Stimulated activated CD8-positive, alpha-beta memory T cell treated with anti-CD3 and anti-CD28 coated beads, Interleukin-12 subunit alpha, Interleukin-12 subunit beta, amount 100 ng/mL, for 1 hour (primary cell): ENCODE data around the gene ARHGAP4.

Experiments
- DNase-seq: peaks from one replicate; pipeline ENCODE4 v3.0.0-alpha.2; 2020; ENCODE audit warnings: low read depth

ARHGAP4 gene

GRCh38 chrX:153880440-153880815 is 45.6 kb downstream of the ARHGAP4 start:
- no peak for DNase-seq

GRCh38 chrX:153879741-153880439 is 46.2 kb downstream of the ARHGAP4 start:
- no peak for DNase-seq

DNA sequence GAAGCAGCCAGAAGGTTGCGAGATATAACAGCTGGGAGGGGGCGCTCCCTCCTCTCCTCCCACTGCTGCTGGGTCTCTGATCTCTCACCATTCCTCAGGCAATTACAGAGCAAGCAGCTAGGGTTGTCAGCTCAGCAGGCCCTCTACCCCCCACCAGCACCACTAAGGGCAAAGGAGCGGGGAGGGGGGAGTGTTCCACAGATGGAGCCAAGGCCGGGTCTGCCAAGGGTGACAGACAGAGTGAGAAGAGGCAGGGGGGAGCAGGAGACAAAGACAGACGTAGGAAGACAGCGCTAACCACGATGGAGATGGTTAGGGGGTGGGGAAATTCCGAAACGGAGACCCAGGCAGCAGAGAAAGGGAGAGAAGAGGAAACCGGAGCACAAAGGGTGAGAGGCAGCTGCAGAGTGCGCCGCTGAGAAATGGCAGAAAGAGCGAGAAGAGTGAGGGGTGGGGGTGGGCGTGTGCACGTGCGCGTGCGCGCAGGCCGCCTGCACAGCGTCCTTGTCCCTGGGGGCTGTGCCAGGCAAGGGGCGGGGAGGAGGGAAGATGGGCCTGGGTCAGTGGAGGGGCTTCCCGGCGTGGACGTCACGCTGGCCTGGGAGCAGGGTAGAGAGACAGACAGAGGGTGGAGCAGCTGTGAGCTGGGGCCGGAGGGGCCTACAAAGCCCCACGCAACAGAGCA is 47.0 kb downstream of the ARHGAP4 start:
- no peak for DNase-seq

GRCh38 chrX:153878345-153878744 is 47.7 kb downstream of the ARHGAP4 start:
- DNase-seq = no peak

DNA sequence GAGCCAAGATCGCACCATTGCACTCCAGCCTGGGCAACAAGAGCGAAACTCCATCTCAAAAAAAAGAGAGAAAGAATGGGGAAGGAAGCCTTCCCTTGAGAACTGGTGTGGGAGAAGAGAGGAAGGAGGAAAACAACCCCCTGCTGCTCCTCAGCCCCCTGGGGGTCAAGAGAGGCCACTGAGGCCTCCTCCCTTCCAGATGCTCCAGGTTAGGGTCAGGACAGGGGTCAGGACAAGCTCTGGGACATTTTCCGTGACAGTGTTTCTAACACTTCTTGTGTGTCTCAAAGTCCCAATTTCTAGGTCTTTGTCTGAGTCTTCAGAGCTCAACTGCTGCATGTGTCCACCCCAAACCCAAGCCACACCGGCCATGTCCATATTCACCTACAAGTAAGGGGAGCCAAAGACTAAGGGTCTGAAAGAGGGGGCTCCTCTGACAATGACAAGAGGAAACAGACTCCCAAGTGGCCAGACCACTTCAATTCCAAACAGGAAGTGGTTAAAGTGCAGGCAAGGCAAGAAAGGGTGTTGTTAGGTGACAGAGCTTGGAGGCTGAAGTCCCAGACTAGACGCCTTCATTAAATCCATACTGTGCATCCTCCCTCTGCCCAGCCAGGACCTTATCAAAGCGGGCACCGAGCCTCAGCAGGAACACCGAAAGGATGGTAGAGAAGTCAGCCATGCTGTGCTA is 48.3 kb downstream of the ARHGAP4 start:
- no peak for DNase-seq

GRCh38 chrX:153876112-153876491 is 50.0 kb downstream of the ARHGAP4 start:
- no peak for DNase-seq

GRCh38 chrX:153875391-153876111 is 50.5 kb downstream of the ARHGAP4 start:
- DNase-seq = peak; percentile 41

GRCh38 chrX:153874366-153875125 is 51.5 kb downstream of the ARHGAP4 start:
- DNase-seq = no peak

DNA sequence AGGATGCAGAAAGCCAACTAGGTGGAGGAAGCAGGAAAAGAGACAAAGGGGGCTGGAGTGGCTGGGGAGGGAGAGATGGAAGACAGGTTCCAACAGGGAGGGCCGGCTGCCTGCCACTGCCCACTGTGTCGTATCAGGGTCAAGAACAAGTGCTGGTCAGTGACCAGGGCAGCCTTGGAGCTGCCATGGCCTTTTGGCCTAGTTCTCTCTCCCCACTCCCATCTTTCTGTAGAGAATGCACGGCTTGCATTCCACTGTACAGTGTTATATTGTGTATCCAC is 52.0 kb downstream of the ARHGAP4 start:
- no peak for DNase-seq

- DNase-seq = no peak
Measured at GRCh38 chrX:153873282-153874084, 52.6 kb downstream of the ARHGAP4 start.

DNA sequence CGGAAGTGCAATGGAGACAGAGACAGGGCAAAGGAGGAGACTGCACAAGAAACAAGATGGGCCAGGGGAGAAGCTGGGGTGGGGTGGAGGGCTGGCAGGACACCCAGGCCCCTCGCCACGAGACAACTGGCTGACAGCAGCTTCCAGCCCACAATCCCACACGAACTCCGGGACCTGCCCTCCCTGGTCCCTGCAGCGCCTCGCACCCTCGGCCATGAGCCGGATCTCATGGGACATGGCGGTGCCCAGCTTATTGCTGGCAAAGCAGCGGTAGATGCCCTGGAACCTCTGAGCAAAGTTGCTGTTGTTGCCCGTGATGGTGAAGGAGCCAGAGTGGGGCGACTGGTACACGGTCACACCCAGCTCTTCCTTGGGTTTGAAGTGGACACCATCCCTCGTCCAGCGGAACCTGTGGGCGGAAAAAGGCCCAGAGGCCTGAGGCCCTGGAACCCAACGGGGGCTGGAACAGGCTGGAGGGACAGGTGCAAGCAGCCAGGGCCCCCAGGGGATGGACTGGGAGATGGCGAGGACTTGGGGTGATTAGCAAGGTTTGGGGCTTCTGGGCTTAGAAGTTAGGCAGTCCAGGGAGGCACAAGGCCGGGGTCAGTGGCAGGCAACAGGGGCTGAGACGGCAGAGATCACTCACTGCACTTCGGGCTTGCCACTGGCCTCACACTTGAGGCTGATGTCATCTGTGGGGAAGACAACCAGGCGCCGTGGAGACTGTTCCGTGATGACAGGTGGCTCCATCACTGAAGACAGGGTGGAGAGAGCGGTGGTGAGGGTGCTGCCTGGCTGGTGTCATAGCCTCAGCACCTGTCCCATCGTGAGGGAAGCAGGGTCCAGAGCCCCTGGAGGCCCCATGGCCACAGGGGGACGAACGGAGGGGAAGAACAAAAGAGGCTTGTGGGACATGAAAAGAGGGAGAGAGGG is 53.9 kb downstream of the ARHGAP4 start:
- DNase-seq = no peak

DNA sequence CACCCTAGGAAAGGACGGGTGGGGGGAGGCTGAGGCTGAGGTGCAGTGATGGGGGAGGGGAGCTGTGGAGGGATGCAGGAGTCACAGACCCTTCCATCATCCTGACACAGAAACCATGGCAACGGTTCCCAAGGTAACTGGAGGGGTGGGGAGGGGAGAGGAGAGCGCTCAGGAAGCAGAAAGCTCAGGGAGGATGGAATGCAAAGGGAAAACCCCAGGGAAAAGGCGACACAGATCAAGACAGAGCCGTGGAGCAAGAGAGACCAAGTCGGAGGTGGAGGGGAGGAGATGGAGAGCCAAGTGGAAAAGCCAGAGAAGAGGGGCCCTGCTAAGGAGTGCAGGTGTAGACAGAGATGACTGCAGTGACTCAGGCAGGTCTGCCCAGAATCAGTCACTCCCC is 54.6 kb downstream of the ARHGAP4 start:
- no peak for DNase-seq

DNA sequence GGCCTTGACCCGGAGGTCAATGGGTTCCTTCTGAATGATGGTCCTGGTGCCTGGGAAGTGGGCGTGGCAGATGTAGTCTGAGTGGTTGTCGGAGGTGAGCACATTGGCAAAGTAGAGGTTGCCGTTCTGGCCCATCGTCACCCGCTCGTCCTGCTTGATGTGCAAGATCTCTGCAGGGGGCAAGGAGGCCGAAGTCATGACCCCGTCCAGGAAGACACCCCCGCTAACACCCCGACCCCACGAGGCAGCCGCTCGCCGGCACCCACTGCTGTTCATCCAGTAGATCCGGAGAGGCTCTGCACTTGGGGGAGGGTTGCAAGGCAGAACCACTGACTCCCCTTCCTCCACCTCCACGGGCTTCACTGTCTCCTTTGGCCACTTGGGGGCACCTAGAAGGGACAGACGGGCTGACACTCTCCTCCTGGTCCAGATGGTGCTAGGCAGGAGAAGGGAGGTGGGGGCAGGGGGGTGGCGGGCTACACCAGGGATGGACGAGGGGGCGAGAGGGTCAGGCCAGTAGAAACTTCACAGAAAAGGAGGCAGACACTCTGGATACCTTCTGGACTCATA is 55.2 kb downstream of the ARHGAP4 start:
- DNase-seq = no peak

DNA sequence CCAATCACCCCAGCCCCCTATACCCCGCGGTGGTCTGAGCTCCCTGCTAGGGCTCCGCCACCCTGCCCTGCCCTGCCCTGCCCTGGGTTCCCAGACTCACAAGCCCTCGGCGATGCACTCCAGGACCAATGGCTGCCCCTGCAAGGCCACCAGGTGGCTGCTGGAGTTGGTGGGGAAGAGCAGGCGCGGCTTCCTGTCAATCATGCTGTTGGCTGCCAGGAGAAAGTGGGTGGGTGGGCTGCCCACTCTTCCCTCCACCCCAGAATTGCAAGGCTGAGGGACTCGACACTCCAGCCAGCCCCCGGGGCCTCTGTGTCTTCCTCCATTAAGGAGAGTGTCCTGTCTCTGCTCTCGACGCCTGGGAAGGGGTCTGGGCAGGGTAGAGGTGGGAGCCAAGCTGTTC is 55.8 kb downstream of the ARHGAP4 start:
- no peak for DNase-seq

GRCh38 chrX:153869473-153870287 is 56.4 kb downstream of the ARHGAP4 start:
- DNase-seq = no peak

GRCh38 chrX:153868576-153869472 is 57.2 kb downstream of the ARHGAP4 start:
- DNase-seq = no peak

DNA sequence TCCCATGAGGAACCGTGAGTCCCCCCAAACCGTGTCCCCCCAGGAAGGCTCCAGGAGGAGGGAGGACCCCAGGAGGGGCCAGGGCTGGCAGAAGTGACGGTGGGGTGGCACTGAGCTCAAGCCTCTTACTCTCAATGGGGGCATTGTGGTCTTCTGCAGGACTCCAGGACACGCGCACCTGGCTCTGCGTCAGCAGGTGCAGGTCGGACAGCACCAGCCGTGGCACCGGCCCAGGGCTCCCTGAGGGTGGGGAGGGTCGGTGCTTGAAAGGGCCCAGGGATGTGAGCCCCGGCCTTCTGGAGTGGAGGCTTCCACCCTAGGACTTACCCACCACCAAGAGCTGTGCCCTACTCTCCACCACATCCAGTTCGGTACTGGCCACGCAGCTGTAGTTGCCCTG is 58.4 kb downstream of the ARHGAP4 start:
- DNase-seq = no peak

DNA sequence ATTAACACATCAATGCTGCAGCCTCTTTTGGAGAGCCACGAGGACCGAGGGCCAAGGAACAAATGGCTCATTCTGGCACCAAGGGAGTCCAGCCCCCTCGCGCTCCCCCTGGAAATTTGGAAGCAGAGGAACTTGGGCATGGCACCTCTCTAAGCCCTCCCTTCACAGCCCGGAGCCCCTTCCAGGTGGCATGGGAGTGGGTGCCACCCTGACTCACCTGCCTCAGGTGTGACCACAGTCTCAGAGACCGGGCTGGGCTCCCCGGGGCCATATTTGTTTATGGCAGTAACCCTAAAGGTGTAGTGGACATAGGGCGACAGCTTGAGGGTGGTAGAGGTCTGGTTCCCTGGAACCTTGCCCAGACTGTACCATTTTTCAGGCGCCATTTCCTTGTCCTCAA is 58.9 kb downstream of the ARHGAP4 start:
- DNase-seq = no peak
